HG02981 (cell line): Measurements from ENCODE around the gene CNEP1R1.
A peak's percentile ranks its signal among the peaks of the same experiment; 100 is the strongest.
"Not testable (repeated sequence)": the region's sequence is repeated elsewhere in the genome, so short reads cannot be mapped to it uniquely, and the experiment has no call there.

ENCODE experiments used
- ATAC-seq: cut with Tn5 transposase; IDR thresholded peaks from one replicate; pipeline ENCODE4 v1.9.1; 2021; ENCODE audit warnings: mild to moderate bottlenecking, moderate library complexity; ENCODE audit not compliant: unreplicated experiment

Gene CNEP1R1

GRCh38 chr16:50024684-50025536 lies at the start of gene CNEP1R1:
Gene CNEP1R1, plus strand, starts transcription at chr16:50025225. Its CDS starts 91 bp downstream, at chr16:50025316.
- ATAC-seq: peak; percentile 99

GRCh38 chr16:49977427-49977826 lies 47.6 kb upstream of the CNEP1R1 start:
- no peak for ATAC-seq

- no peak for ATAC-seq
Measured at GRCh38 chr16:49978569-49979326, 46.3 kb upstream of the CNEP1R1 start.

GRCh38 chr16:49980166-49980565 lies 44.9 kb upstream of the CNEP1R1 start:
- ATAC-seq: no peak

- no peak for ATAC-seq
Measured at GRCh38 chr16:49986351-49987124, 38.5 kb upstream of the CNEP1R1 start.

GRCh38 chr16:49987381-49987780 lies 37.6 kb upstream of the CNEP1R1 start:
- no peak for ATAC-seq

GRCh38 chr16:49992825-49993224 lies 32.2 kb upstream of the CNEP1R1 start:
- no peak for ATAC-seq

- no peak for ATAC-seq
Measured at GRCh38 chr16:49993579-49993978, 31.4 kb upstream of the CNEP1R1 start.

- no peak for ATAC-seq
Measured at GRCh38 chr16:49994006-49994405, 31.0 kb upstream of the CNEP1R1 start.

- no peak for ATAC-seq
Measured at GRCh38 chr16:49995720-49996119, 29.3 kb upstream of the CNEP1R1 start.

- no peak for ATAC-seq
Measured at GRCh38 chr16:49997721-49998251, 27.2 kb upstream of the CNEP1R1 start.

- no peak for ATAC-seq
Measured at GRCh38 chr16:49998991-49999390, 26.0 kb upstream of the CNEP1R1 start.

GRCh38 chr16:50001144-50001543 lies 23.9 kb upstream of the CNEP1R1 start:
- no peak for ATAC-seq

- ATAC-seq: no peak
Measured at GRCh38 chr16:50002190-50002589, 22.8 kb upstream of the CNEP1R1 start.

- ATAC-seq: no peak
Measured at GRCh38 chr16:50004239-50004638, 20.8 kb upstream of the CNEP1R1 start.

GRCh38 chr16:50006964-50007363 lies 18.1 kb upstream of the CNEP1R1 start:
- ATAC-seq: no peak

- no peak for ATAC-seq
Measured at GRCh38 chr16:50007744-50008143, 17.3 kb upstream of the CNEP1R1 start.

GRCh38 chr16:50010212-50010611 lies 14.8 kb upstream of the CNEP1R1 start:
- ATAC-seq: no peak

GRCh38 chr16:50011707-50012106 lies 13.3 kb upstream of the CNEP1R1 start:
- ATAC-seq: no peak

GRCh38 chr16:50012182-50012581 lies 12.8 kb upstream of the CNEP1R1 start:
- ATAC-seq: no peak

GRCh38 chr16:50014211-50014610 lies 10.8 kb upstream of the CNEP1R1 start:
- ATAC-seq: not testable (repeated sequence)
